Left hindlimb (tissue), 1 donor: ENCODE measurements around the gene CPNE4.

Experiments used
- DNase-seq: peaks from one replicate; pipeline ENCODE4 v3.0.0-alpha.2; 2018

The CPNE4 gene

GRCh38 chr3:131795390-131796090, 239.3 kb downstream of the CPNE4 start:
- DNase-seq: no peak

DNA sequence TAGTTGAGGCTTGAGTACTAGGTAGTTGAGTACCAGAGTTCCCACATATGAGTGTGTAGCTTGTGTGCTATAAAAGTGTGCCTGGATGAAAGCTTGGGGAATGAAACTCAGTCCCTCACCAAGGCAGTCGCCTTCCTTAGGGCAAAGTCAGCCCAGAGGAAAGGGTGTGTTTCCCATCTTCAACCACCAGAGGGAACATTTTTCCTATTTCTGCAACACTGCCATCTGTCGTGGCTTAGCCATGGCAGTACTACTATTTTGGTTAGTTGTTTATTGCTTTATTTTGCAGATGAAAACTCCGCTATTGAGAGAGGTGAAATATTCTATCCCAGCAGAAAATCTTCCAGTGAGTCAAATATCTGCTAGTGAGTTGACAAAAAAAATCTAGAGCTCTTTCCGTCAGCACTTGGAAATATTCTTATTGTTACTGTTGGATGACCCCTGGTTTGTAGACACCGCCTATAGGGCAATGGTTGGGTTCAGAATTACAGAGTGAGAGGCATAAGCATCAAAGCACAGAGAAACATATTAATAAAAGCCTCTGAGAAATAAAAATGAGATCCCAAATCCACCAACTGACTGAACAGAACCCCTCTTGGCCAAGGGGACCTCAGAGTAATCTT, 239.9 kb downstream of the CPNE4 start:
- no peak for DNase-seq

- no peak for DNase-seq
Observed at GRCh38 chr3:131793870-131794269, 240.9 kb downstream of the CPNE4 start.

DNA sequence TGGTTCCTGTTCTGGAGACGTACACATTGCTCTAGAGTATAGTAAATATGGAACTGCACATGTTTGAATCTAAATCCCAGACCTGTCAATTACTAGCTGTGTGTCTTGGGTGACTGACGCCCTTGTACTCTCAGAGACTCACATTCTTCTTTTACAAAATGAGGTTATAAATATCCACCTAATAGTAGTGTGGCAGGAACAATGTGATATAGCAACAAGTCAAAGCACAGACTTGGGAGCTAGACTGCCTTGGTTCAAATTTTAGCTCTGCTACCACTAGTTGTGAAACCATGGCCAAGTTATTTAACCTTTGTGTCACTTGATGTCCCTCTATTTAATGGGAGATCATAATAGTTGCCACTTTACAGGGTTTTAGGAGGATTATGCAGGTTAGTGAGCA, 245.6 kb downstream of the CPNE4 start:
- DNase-seq: no peak

- no peak for DNase-seq
Observed at GRCh38 chr3:131786386-131786785, 248.4 kb downstream of the CPNE4 start.

DNA sequence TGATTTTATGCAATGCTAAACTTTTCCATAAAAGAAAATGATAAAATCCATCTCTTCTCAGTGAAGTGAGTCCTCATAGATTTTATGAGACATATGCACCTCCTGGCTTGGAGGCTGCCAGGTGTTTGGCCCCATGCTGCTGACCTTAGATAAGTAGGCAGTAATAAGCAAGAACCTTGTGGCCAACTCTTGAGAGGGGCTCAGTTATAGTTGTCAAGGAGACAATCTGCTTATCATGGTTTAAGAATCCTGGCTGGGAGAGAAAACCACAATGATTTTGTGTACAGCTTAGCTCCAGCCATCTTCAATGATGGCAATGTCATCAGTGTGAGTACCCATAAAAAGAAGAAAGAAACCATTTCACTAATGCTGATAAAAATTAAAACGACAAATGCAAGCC, 252.1 kb downstream of the CPNE4 start:
- DNase-seq: no peak

DNA sequence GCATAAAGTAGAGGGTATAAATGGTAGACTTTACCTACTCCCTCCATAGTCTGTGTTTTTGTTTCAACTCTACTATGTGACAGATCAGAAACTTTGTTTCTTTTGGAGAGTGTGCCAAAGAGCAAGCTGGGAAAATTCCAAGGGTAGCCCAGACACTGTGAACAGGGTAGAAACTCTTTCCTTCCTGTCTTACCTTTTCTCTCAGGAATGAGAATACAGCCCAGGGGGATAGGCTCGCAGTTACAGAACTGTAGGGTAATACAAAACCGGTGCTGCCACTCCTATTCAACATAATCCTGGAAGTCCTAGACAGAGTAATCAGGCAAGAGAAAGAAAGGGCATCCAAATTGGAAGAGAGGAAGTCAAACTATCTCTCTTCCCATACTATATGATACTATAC, 256.3 kb downstream of the CPNE4 start:
- DNase-seq: no peak

GRCh38 chr3:131775650-131776049, 259.2 kb downstream of the CPNE4 start:
- no peak for DNase-seq

GRCh38 chr3:131772269-131773026, 262.4 kb downstream of the CPNE4 start:
- DNase-seq: no peak

DNA sequence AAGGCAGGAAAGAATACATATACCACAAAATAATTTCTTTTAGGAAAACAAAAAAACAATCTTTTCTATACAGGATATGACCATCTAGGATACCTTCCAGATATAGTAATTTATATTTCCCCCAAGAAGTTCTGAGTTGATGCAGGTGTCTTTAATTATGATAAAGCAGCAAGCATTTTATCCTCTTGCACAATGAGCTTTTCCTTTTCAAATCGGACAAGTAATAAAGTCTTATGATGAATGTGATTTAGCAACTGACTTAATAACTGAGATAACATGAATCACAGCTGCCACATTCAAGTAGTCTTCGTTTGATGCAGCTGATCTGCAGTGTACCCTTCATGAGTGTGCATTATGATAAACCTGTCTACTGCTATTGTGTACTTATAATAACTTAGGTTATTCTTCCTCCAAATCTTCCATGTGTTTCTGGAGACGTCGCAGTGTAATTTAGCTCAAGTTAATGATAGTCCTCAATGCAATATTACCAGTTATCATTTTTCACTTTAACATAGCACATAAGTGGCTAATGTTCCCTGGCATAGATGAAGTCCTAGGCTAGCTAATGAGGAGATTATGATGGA, 271.7 kb downstream of the CPNE4 start:
- no peak for DNase-seq

DNA sequence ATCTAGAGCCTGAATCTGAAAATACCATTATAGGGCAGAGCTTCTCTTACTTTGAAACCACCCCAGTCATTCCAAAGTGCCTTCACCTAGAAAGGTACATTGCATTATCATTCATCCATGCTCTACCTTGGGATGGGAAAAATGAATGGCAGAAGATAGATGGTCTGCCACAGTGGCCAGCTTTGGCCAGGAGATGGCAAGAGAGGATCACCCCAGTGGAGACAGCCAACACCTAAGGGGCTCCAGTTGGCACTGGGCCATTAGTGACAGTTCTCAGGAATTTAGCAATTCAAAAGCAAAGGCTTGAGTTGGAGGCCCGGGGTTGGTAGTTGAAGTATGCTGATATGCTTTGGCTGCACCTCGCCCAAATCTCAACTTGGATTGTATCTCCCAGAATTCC, 278.4 kb downstream of the CPNE4 start:
- DNase-seq: no peak

- DNase-seq: no peak
Observed at GRCh38 chr3:131755380-131755779, 279.4 kb downstream of the CPNE4 start.

- DNase-seq: no peak
Observed at GRCh38 chr3:131750256-131750655, 284.6 kb downstream of the CPNE4 start.

- DNase-seq: no peak
Observed at GRCh38 chr3:131749826-131750225, 285.0 kb downstream of the CPNE4 start.

DNA sequence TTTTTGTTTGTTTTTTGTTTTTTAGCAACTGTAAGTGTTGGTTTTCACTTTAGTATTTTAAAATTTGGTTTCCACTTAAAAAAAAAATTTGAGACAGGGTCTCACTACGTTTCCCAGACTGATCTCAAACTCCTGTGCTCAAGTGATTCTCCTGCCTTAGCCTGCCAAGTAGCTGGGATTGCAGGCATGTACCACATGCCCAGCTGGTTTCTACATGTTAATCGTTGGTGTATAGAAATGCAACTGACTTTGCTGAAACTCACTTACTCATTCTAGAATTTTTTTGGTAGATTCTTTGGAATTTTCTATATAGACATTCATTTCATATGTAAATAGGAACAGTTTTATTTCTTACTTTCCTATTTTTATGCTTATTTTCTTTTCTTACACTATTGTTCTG, 287.3 kb downstream of the CPNE4 start:
- no peak for DNase-seq

GRCh38 chr3:131744765-131745164, 290.0 kb downstream of the CPNE4 start:
- no peak for DNase-seq

DNA sequence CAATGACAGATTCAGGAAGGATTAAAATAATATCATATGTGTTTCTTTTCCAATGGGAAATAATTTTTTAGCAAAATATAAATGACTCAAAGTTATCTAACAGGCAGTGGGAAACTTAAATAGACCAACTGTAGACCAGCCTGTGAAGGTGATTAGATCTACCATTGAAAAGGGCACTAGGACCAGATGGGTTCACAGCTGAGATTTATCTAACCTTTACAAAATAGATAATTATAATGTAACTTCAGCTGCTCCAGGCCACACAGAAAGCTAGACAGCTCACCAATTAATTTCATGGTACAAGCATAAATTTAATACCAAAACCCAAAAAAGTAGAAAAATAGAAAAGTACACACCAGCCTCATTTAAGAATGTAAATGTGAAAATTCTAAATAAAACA, 291.7 kb downstream of the CPNE4 start:
- no peak for DNase-seq

GRCh38 chr3:131739211-131739610, 295.6 kb downstream of the CPNE4 start:
- no peak for DNase-seq

- no peak for DNase-seq
Observed at GRCh38 chr3:131738095-131738494, 296.7 kb downstream of the CPNE4 start.

DNA sequence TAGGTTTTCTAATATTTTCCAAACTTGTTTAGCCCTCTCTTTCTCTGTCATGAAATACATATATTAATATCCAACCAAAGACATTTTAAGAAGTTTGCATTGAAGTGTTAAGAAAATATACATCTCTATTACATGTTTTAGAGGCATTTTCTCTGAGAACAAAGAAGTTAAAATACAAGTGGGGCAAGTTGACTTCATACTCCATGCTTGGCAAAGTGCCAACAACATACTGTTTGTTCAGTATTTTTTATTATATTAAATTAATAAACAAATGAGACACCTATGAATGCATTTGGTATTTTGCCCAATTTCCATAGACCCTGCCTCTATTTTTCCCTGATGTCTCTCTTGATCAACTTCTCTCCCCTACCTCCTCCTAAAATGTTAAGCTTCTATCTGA, 299.3 kb downstream of the CPNE4 start:
- DNase-seq: no peak

DNA sequence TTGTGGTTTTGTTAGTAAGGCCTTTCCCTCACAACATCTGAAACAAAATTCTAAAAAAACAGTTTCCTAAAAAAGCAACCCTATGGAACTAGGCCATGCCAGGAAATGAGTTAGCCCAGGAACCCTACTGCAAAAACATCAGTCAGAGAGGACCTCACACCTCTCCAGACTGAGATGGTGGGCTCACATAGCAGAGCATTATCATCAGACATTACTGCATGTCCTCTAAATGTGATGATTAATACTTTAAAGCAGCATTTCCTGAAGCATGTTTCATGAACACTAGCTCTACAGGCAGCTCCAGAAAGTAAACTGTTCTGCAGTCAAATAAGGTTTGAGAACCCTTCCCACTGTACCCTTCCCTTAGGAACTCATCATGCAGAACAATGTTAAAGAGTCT, 299.7 kb downstream of the CPNE4 start:
- no peak for DNase-seq

GRCh38 chr3:131733086-131733841, 301.6 kb downstream of the CPNE4 start:
- no peak for DNase-seq

DNA sequence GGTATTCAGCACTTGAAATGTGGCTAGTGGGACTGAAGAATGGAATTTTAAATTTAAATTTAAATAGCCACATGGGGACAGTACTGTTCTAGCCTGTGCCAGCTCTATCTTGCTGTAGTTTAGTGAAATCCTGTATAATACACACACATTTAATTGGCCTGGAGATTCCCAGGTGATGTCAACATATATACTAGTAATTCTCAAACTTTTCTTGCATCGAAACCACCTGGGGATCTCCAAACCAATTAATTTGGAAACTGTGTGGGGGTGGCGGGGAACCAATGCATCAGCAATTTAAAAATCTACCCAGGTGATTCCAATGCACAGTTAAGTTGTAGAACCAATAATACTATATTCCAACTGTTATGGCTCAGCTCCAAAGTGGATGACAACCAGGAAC, 303.1 kb downstream of the CPNE4 start:
- no peak for DNase-seq
